Measurements from ENCODE around the gene RGS3. TPM values are rescaled to one million over a fixed set of nuclear protein-coding genes. Genes with fewer than 3 reads are reported as not detected.

Gene RGS3
- polyA plus RNA-seq, 1 experiment = 41.0 TPM

GRCh38 chr9:113570106-113570505 is 106.6 kb downstream of the RGS3 start:
- Histone ChIP-seq H3K27me3 (ENCODE audit: control insufficient read depth, insufficient read depth, low read length) (no peaks in the 10 kb centered on the region), H3K4me3 (ENCODE audit: low read depth, low read length) (no peak overlapping the region), H3K9me3 (ENCODE audit: control insufficient read depth, insufficient read depth, low read length) (no peaks in the 10 kb centered on the region), H3K27ac (ENCODE audit: low read depth, low read length) (no peak overlapping the region)
- DNase-seq (ENCODE audit: low read depth, low spot score) = no peak
- ChIA-PET CTCF (interaction anchor here (0.6 to 1.2 kb wide), 4 partner anchors 8 to 168 kb away, joined by 3 read pairs; no protein-coding TSS in a partner anchor), POLR2A (interaction anchor here (0.7 kb wide), 1 partner anchor 171 kb away, joined by 3 read pairs; no protein-coding TSS in a partner anchor)
- TF ChIP-seq, protein P1, sequence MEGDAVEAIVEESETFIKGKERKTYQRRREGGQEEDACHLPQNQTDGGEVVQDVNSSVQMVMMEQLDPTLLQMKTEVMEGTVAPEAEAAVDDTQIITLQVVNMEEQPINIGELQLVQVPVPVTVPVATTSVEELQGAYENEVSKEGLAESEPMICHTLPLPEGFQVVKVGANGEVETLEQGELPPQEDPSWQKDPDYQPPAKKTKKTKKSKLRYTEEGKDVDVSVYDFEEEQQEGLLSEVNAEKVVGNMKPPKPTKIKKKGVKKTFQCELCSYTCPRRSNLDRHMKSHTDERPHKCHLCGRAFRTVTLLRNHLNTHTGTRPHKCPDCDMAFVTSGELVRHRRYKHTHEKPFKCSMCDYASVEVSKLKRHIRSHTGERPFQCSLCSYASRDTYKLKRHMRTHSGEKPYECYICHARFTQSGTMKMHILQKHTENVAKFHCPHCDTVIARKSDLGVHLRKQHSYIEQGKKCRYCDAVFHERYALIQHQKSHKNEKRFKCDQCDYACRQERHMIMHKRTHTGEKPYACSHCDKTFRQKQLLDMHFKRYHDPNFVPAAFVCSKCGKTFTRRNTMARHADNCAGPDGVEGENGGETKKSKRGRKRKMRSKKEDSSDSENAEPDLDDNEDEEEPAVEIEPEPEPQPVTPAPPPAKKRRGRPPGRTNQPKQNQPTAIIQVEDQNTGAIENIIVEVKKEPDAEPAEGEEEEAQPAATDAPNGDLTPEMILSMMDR (IDR thresholded peaks at IDR 0.05; ENCODE audit: low read depth, low read length) = no peak

- no peak overlapping the region for H3K4me3 ChIP-seq (ENCODE audit: low read depth, low read length)
- DNase-seq (ENCODE audit: low read depth, low spot score) = no peak
- H3K27me3 ChIP-seq (ENCODE audit: control insufficient read depth, insufficient read depth, low read length) = no peaks in the 10 kb centered on the region
- POLR2A ChIA-PET = interaction anchor here (0.6 kb wide), 1 partner anchor 161 kb away, joined by 3 read pairs; the partner anchor contains the start of genes C9orf43 and POLE3
- CTCF ChIA-PET = interaction anchor here (1.1 to 1.5 kb wide), 4 partner anchors 20 to 125 kb away, joined by 3 to 4 read pairs (median 3); no protein-coding TSS in a partner anchor
- TF ChIP-seq, protein P1 (IDR thresholded peaks at IDR 0.05; ENCODE audit: low read depth, low read length) = no peak
- no peak overlapping the region for H3K27ac ChIP-seq (ENCODE audit: low read depth, low read length)
- no peaks in the 10 kb centered on the region for H3K9me3 ChIP-seq (ENCODE audit: control insufficient read depth, insufficient read depth, low read length)
Observed at GRCh38 chr9:113570749-113571711, 107.5 kb downstream of the RGS3 start.

DNA sequence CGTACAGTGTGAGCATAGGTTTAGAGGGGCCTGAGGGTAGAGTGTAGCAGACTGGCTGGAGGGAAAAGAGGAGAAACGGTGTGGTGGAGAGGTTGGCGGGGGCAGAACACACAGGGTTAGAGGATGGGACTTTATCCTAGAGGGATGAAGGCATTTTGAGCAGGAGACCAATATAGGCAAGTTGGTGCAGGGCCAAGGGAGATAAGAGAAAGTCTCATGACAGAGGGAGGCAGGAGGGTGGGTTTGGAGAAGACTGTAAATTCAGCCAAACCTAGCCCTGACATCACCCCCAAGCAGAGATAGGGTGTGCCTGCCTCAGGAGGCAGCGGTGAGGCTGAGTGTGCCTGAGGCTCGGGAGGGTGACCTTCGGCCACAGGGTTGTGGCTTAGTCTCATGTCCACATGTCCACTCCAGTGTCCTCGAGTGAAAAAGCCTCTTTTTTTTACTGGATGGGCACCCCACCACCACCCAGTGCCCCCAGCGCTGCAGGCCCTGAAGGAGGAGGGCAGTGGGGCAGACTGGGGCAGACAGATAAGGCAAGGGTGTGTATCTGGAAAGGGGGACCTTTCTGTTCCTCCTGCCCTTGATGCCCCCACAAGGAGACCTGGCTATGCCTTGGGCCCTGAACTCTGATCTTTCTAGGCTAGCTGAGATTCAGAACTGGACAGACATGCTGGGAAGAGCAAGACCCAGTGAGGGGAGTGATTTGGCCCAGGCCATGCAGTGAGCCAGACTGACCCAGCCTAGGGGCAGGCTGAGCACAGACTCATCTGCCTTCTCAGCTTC is 108.7 kb downstream of the RGS3 start:
- Histone ChIP-seq H3K9me3 (ENCODE audit: control insufficient read depth, insufficient read depth, low read length) (no peaks in the 10 kb centered on the region), H3K27me3 (ENCODE audit: control insufficient read depth, insufficient read depth, low read length) (no peaks in the 10 kb centered on the region), H3K4me3 (ENCODE audit: low read depth, low read length) (no peak overlapping the region), H3K27ac (ENCODE audit: low read depth, low read length) (no peak overlapping the region)
- ChIA-PET CTCF (interaction anchor here (1.3 kb wide), 1 partner anchor 85 kb away, joined by 3 read pairs; no protein-coding TSS in a partner anchor), POLR2A (no interaction called here)
- DNase-seq (ENCODE audit: low read depth, low spot score) = no peak
- TF ChIP-seq, protein P1 (IDR thresholded peaks at IDR 0.05; ENCODE audit: low read depth, low read length) = no peak

DNA sequence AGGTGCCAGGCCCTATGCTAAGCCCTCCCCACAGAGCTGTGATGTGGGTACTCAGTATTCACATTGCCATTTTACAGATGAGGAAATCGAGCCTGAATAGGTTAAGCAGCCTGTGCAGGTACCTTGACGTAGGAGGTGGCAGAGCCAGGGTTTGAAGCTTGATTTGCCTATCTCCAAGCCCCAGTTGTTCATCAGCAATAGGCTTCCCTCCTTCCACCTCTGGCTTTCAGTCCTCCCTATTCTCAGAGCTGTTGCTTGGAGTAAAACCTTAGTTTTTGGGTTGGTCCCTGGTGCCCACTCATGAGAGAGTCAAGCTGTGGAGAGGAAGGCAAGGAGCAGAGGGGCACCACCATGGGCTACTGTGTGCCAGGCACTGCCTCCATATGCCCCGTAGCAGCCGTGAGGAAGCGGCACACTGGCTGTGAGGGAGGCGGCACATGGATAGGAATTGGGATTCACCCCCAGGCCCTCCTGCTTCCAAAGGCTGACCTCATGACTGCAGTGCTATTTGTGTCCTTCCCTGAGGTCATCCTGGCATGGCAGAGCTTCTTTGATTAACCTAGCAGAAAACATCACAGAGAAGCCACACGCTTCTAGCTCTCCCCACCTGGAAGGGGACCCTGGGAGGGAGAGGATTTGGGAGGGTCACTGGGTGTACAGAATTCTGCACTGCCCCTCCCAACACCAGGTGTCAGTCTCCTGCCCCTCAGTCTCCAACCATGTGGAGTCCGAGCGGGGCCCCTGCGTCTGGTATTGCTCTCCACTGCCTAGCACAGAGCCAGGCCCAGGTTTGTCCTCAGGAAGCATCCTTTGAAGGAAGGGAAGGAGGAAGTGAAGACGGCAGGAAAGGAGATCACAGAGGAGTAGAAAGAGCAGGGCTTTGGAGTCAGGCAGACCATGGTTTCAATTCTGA is 109.8 kb downstream of the RGS3 start:
- Histone ChIP-seq H3K4me3 (ENCODE audit: low read depth, low read length) (no peak overlapping the region), H3K9me3 (ENCODE audit: control insufficient read depth, insufficient read depth, low read length) (no peaks in the 10 kb centered on the region), H3K27ac (ENCODE audit: low read depth, low read length) (no peak overlapping the region), H3K27me3 (ENCODE audit: control insufficient read depth, insufficient read depth, low read length) (no peaks in the 10 kb centered on the region)
- CTCF ChIA-PET = interaction anchor here (1.6 kb wide), 1 partner anchor 18 kb away, joined by 5 read pairs; no protein-coding TSS in a partner anchor
- no peak for DNase-seq (ENCODE audit: low read depth, low spot score)
- POLR2A ChIA-PET = no interaction called here
- TF ChIP-seq, protein P1 (IDR thresholded peaks at IDR 0.05; ENCODE audit: low read depth, low read length) = no peak
